NCI-H1417 (cell line): Measurements from ENCODE around the gene GLDN.

Experiments
- DNase-seq, 3 experiments: peaks; one replicate each; lab custom pipeline; 2025; lab: John Stamatoyannopoulos, UW

The GLDN gene

GRCh38 chr15:51356983-51357382, 15.5 kb downstream of the GLDN start:
- no peak for DNase-seq

GRCh38 chr15:51359981-51360380, 18.5 kb downstream of the GLDN start:
- DNase-seq = no peak

- DNase-seq = no peak
Observed at GRCh38 chr15:51363383-51363782, 21.9 kb downstream of the GLDN start.

- no peak for DNase-seq
Observed at GRCh38 chr15:51365417-51365816, 24.0 kb downstream of the GLDN start.

GRCh38 chr15:51366071-51366470, 24.6 kb downstream of the GLDN start:
- DNase-seq = no peak

GRCh38 chr15:51366920-51367319, 25.5 kb downstream of the GLDN start:
- DNase-seq = no peak

GRCh38 chr15:51367322-51367976, 26.0 kb downstream of the GLDN start:
- DNase-seq = no peak

- DNase-seq = no peak
Observed at GRCh38 chr15:51368307-51368706, 26.9 kb downstream of the GLDN start.

- DNase-seq = no peak
Observed at GRCh38 chr15:51368751-51369450, 27.4 kb downstream of the GLDN start.

- DNase-seq = no peak
Observed at GRCh38 chr15:51369451-51369761, 28.0 kb downstream of the GLDN start.

GRCh38 chr15:51371266-51371665, 29.8 kb downstream of the GLDN start:
- DNase-seq = no peak

- DNase-seq = peak in 2 of 3 experiments; percentile 53 to 91
Observed at GRCh38 chr15:51374131-51374530, 32.7 kb downstream of the GLDN start.

GRCh38 chr15:51375966-51376640, 34.6 kb downstream of the GLDN start:
- DNase-seq = no peak

- no peak for DNase-seq
Observed at GRCh38 chr15:51377038-51377786, 35.8 kb downstream of the GLDN start.

- DNase-seq = no peak
Observed at GRCh38 chr15:51378406-51378805, 37.0 kb downstream of the GLDN start.

GRCh38 chr15:51379390-51379789, 37.9 kb downstream of the GLDN start:
- no peak for DNase-seq

- DNase-seq = peak; percentile 1 to 87 (median 55)
Observed at GRCh38 chr15:51380999-51381806, 39.7 kb downstream of the GLDN start.

GRCh38 chr15:51382787-51383186, 41.3 kb downstream of the GLDN start:
- peak in 2 of 3 experiments; percentile 4 to 31 for DNase-seq

GRCh38 chr15:51386029-51386428, 44.6 kb downstream of the GLDN start:
- no peak for DNase-seq

GRCh38 chr15:51386486-51386885, 45.0 kb downstream of the GLDN start:
- no peak for DNase-seq

- no peak for DNase-seq
Observed at GRCh38 chr15:51386960-51387698, 45.7 kb downstream of the GLDN start.
